GM13976 (cell line): Measurements from ENCODE around the gene NEUROG1.

ENCODE experiments used
- DNase-seq: peaks from one replicate; pipeline ENCODE4 v3.0.0; 2012; ENCODE audit warnings: low spot score
- CTCF ChIP-seq: IDR thresholded peaks from 2 replicates; pipeline ENCODE4 v1.5.1; 2012; ENCODE audit warnings: borderline replicate concordance, mild to moderate bottlenecking; ENCODE audit not compliant: insufficient read depth; ENCODE audit errors: extremely low read depth, missing control alignments, control extremely low read depth
- in situ Hi-C: fragments of 300-500 bp; cut with MboI; formaldehyde crosslinking; loops from one replicate; pipeline ENCODE4 v1.12.0; 2022; ENCODE audit warnings: low sequenced_read_pairs, mixed read lengths, inconsistent platforms; ENCODE audit not compliant: unreplicated experiment

The NEUROG1 gene

DNA sequence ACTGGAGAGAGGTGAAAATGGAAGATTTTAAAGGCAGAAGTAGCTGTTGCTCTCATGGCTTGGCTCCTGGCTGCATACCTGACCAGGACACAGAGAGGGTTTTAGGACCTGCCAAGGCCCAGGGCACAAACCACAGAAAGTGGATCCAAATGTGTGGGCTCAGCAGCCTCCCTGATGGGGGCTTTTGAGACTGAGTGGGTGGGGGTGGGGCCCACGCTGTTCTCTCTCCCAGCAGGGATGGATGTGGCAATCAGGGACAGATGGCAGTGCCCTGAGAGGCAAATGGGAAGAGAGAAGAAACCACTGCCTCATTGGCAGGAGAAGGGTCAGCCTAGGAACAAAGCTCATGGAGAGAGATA lies 48.7 kb downstream of the NEUROG1 start:
- no peak for TF ChIP-seq CTCF
- DNase-seq = peak; percentile 11
- in situ Hi-C loops = no loop called here

DNA sequence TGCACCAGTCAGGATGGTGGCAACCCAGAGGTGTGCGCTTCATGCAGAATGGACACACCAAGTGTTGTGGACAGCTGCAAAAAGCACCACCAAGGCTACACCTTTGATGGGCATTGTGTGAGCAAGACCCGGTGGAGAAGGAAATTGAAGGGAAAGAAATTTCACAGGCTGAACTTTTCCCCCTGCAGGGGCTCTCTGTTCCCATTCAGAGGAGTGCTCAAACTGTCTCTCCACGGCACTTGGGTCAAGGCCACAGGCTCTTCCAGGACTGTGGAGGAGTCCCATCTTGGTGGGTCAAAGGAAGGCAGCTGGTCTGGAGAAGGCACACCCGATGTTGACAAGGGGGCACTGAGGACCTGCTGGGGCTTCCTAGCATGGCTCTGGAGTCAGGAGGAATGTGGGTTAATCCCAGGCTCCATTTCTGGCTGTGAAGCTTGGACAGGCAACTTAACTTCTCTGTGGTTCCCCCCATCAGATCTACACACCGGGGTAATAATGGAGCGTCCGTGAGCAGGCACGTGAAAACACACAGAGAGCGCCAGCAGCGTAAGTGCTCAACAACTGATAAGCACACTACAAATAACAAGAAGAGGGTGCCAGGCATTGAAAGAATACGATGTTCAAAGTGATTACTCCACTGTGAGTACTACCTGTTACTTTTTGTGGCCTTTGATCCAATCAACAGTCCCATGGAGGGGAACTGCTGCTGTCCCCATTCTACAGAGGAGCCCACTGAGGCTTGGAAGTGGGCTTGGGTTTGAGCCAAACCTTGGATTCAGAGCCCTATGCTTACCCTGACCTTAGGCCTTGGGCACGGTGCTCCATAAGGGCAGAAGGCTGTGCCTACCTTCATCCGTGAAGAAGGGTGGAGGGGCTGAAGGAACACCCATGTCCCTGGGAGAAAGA lies 49.4 kb downstream of the NEUROG1 start:
- in situ Hi-C loops = no loop called here

GRCh38 chr5:135484674-135485086 lies 51.1 kb downstream of the NEUROG1 start:
- in situ Hi-C loops = no loop called here
- DNase-seq = peak; percentile 9
- TF ChIP-seq CTCF = no peak

More for the DNA sequence above, 49.4 kb downstream of the NEUROG1 start:
- TF ChIP-seq CTCF = no peak
- peak; percentile 8 for DNase-seq
